Measurements from ENCODE around the gene ALG2. TPM values are rescaled to one million over a fixed set of nuclear protein-coding genes. Genes with fewer than 3 reads are reported as not detected.

ALG2 gene
- polyA plus RNA-seq, 1 of the 3 experiments (the other 2 are of a cell fraction) = 31.6 TPM

DNA sequence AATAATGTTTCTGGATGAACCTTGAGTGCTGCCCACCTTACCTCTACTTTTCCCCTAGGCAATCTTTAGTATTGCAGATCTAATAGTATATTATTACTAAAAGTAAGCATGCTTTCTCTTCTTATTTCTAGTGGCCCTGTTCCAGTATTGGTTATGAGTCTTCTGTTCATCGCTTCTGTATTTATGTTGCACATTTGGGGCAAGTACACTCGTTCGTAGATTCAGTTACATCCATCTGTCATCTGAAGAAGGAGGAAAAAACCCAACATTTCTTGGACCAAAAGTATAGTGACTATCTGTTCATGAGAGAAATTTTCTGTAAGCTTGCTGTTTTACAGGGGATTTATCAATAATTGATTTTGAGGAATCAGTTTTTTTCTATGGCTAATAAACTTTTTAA, 8.5 kb upstream of the ALG2 start (continued):
- TF ChIP-seq, protein P1, sequence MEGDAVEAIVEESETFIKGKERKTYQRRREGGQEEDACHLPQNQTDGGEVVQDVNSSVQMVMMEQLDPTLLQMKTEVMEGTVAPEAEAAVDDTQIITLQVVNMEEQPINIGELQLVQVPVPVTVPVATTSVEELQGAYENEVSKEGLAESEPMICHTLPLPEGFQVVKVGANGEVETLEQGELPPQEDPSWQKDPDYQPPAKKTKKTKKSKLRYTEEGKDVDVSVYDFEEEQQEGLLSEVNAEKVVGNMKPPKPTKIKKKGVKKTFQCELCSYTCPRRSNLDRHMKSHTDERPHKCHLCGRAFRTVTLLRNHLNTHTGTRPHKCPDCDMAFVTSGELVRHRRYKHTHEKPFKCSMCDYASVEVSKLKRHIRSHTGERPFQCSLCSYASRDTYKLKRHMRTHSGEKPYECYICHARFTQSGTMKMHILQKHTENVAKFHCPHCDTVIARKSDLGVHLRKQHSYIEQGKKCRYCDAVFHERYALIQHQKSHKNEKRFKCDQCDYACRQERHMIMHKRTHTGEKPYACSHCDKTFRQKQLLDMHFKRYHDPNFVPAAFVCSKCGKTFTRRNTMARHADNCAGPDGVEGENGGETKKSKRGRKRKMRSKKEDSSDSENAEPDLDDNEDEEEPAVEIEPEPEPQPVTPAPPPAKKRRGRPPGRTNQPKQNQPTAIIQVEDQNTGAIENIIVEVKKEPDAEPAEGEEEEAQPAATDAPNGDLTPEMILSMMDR (IDR thresholded peaks at IDR 0.05) = no peak
- TF ChIP-seq EP300 (IDR thresholded peaks at IDR 0.05; ENCODE audit: borderline replicate concordance in 1 of 2, low read depth in 1 of 2, low read length in 1 of 2) (no peak), YY1 (IDR thresholded peaks at IDR 0.05; ENCODE audit: low read depth) (no peak)
- TF ChIP-seq, protein P2, sequence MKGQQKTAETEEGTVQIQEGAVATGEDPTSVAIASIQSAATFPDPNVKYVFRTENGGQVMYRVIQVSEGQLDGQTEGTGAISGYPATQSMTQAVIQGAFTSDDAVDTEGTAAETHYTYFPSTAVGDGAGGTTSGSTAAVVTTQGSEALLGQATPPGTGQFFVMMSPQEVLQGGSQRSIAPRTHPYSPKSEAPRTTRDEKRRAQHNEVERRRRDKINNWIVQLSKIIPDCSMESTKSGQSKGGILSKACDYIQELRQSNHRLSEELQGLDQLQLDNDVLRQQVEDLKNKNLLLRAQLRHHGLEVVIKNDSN (IDR thresholded peaks at IDR 0.05; ENCODE audit: borderline replicate concordance, low read depth) = no peak

DNA sequence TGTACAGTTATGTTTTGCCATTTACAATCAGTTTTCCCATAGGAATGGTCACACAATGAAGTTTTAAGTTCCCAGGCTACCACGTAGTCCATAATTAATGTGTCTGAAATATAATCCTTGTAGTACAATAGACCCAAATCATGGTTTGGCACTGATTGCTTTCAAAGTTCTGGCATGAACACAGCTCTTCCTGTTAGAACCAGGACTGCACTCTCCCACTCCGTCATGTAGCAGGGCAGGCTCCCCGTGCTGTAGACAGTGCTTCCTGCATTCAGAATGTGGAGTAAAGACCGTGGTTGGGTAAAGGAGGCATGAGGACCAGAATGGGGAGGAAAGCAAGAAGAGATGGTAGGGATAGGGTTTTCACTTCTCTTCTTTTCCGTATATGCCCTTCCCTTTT, 4.3 kb upstream of the ALG2 start:
- Histone ChIP-seq H3K9ac (no peak overlapping the region), H3K4me2 (no peak overlapping the region), H2AFZ (ENCODE audit: low read depth) (no peak overlapping the region), H3K4me3 (ENCODE audit: low read depth in 2 of 2, low read length in 1 of 2) (no peak overlapping the region), H3K27ac (ENCODE audit: low read depth in 2 of 2, low read length in 1 of 2) (no peak overlapping the region), H3K36me3 (replicated peaks in 1 of 2; ENCODE audit: control insufficient read depth in 1 of 2, insufficient read depth in 2 of 2, low read length in 1 of 2) (peaks cover 56 to 59% of the 10 kb centered on the region in 2 experiments), H3K27me3 (ENCODE audit: insufficient read depth) (no peaks in the 10 kb centered on the region), H4K20me1 (ENCODE audit: insufficient read depth) (peaks cover 20% of the 10 kb centered on the region), H3K4me1 (ENCODE audit: control insufficient read depth in 1 of 2, insufficient read depth in 2 of 2, low read depth in 1 of 2, low read length in 1 of 2) (peaks cover 5 to 9% of the 10 kb centered on the region in 2 experiments), H3K9me2 (no peaks in the 10 kb centered on the region), H3K79me2 (ENCODE audit: insufficient read depth) (peaks cover 65% of the 10 kb centered on the region), H3F3A (replicated peaks; ENCODE audit: insufficient read depth) (peaks cover 13% of the 10 kb centered on the region), H3K9me3 (no peaks in the 10 kb centered on the region)
- ChIA-PET CTCF (interaction anchor here (1.2 kb wide), 1 partner anchor 41 kb away, joined by 5 read pairs; no protein-coding TSS in a partner anchor), POLR2A (no interaction called here)
- 88% methylated on average over 5 of the region's 5 CpGs for WGBS (ENCODE audit: low lambda C conversion rate)
- no peak for TF ChIP-seq RXRA (IDR thresholded peaks at IDR 0.05; ENCODE audit: borderline replicate concordance, low read depth)
- TF ChIP-seq GATA2 (CRISPR knock-in tag; IDR thresholded peaks at IDR 0.05) = no peak
- no peak for TF ChIP-seq MXI1 (IDR thresholded peaks at IDR 0.05; ENCODE audit: low read depth, low read length)
- no peak for TF ChIP-seq CHD2 (IDR thresholded peaks at IDR 0.05; ENCODE audit: low read length, partially characterized antibody)
- no peak for TF ChIP-seq YY1 (IDR thresholded peaks at IDR 0.05; ENCODE audit: low read depth)
- TF ChIP-seq ELF1 (IDR thresholded peaks at IDR 0.05) = no peak
- TF ChIP-seq, protein P3, sequence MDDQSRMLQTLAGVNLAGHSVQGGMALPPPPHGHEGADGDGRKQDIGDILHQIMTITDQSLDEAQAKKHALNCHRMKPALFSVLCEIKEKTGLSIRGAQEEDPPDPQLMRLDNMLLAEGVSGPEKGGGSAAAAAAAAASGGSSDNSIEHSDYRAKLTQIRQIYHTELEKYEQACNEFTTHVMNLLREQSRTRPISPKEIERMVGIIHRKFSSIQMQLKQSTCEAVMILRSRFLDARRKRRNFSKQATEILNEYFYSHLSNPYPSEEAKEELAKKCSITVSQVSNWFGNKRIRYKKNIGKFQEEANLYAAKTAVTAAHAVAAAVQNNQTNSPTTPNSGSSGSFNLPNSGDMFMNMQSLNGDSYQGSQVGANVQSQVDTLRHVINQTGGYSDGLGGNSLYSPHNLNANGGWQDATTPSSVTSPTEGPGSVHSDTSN (IDR thresholded peaks at IDR 0.05) = no peak
- TF ChIP-seq RFX5 (IDR thresholded peaks at IDR 0.05; ENCODE audit: low read length) = no peak
- TF ChIP-seq SMC3 (IDR thresholded peaks at IDR 0.05; ENCODE audit: low read depth, low read length) = no peak
- no peak for TF ChIP-seq TCF12 (IDR thresholded peaks at IDR 0.05)
- TF ChIP-seq SIN3A (IDR thresholded peaks at IDR 0.05; ENCODE audit: borderline replicate concordance, low read depth, low read length) = no peak
- TF ChIP-seq NRF1 (IDR thresholded peaks at IDR 0.05; ENCODE audit: low read depth, low read length) = no peak
- TF ChIP-seq FOSL2 (IDR thresholded peaks at IDR 0.05; ENCODE audit: borderline replicate concordance, low read depth) = no peak
- TF ChIP-seq TEAD4 (IDR thresholded peaks at IDR 0.05; ENCODE audit: borderline replicate concordance, insufficient read depth) = no peak
- no peak for TF ChIP-seq FOXJ3 (CRISPR knock-in tag; IDR thresholded peaks at IDR 0.05)
- TF ChIP-seq EZH2phosphoT487 (IDR thresholded peaks at IDR 0.05; ENCODE audit: borderline replicate concordance, low read depth) = no peak
- TF ChIP-seq NFIC (IDR thresholded peaks at IDR 0.05; ENCODE audit: borderline replicate concordance) = no peak
- DNase-seq = no peak
